GM23338 (cell line): ENCODE results near the gene H1-8.

Source experiments
- CREB1 ChIP-seq: fragments of 250-450 bp; sonication (Bioruptor Pico); IDR thresholded peaks from 2 replicates; pipeline ENCODE4 v1.5.0; 2020; ENCODE audit warnings: low read depth, mild to moderate bottlenecking, moderate library complexity
- CTCF ChIP-seq, 2 experiments: fragments of 200-600 bp in 1 of 2; sonication (generic) in 1 of 2; conservative IDR thresholded peaks; 2 replicates each; pipeline versions ENCODE4 v1.5.1 to v1.6.1; 2016 to 2017; ENCODE audit warnings: antibody characterized with exemption in 2 of 2, low read depth in 2 of 2, mild to moderate bottlenecking in 2 of 2, moderate library complexity in 1 of 2
- EZH2 ChIP-seq: fragments of 200-600 bp; sonication (generic); IDR thresholded peaks from one replicate; pipeline ENCODE4 v1.8.0; 2017; ENCODE audit warnings: antibody characterized with exemption, mild to moderate bottlenecking, low read depth; ENCODE audit not compliant: unreplicated experiment
- EZH2phosphoT487 ChIP-seq: fragments of 200-600 bp; sonication (generic); IDR thresholded peaks from one replicate; pipeline ENCODE4 v1.8.1; 2018; ENCODE audit warnings: antibody characterized with exemption; ENCODE audit not compliant: unreplicated experiment
- JUNB ChIP-seq: IDR thresholded peaks from one replicate; pipeline ENCODE4 v1.6.1; 2016; ENCODE audit warnings: antibody characterized with exemption; ENCODE audit not compliant: unreplicated experiment
- POLR2AphosphoS5 ChIP-seq: IDR thresholded peaks from 2 replicates; pipeline ENCODE4 v1.6.1; 2016; ENCODE audit warnings: antibody characterized with exemption, low read depth
- REST ChIP-seq: IDR thresholded peaks from one replicate; pipeline ENCODE4 v1.6.1; 2018; ENCODE audit warnings: antibody characterized with exemption; ENCODE audit not compliant: unreplicated experiment

- no peak for TF ChIP-seq CTCF (conservative IDR thresholded peaks at IDR 0.05; ENCODE audit: low read depth in 2 of 2)
- no peak for TF ChIP-seq EZH2
- TF ChIP-seq CREB1: no peak
- TF ChIP-seq REST: no peak
- no peak for TF ChIP-seq POLR2AphosphoS5
- no peak for TF ChIP-seq EZH2phosphoT487
- TF ChIP-seq JUNB: no peak
Measured at GRCh38 chr3:129527262-129527661, 15.7 kb upstream of the H1-8 start.
